H1 (cell line): ENCODE data around the gene CD59. TPM values are rescaled to one million over a fixed set of nuclear protein-coding genes. Genes with fewer than 3 reads are reported as not detected.

Experiments used
- CTCF ChIA-PET: fragments of 300-600 bp; sonication (Branson Sonifier 250); formaldehyde crosslinking; loops from one replicate; lab custom pipeline; 2021; ENCODE audit not compliant: partially characterized antibody; lab: Charles Lee
- POLR2A ChIA-PET: fragments of 300-600 bp; sonication (Branson Sonifier 250); formaldehyde crosslinking; loops from one replicate; lab custom pipeline; 2021; ENCODE audit warnings: inconsistent platforms; ENCODE audit not compliant: partially characterized antibody; lab: Charles Lee
- DNase-seq, 2 experiments: peaks; one replicate each; pipeline versions ENCODE4 v3.0.0 to v3.0.0-alpha.2; 2010 to 2022; ENCODE audit warnings: low spot score in 2 of 2, low read depth in 1 of 2, mixed read lengths in 1 of 2
- FAIRE-seq: peaks from 2 replicates; lab custom pipeline; 2011; peaks lifted over from hg19 to GRCh38; lab: Jason Lieb, UNC
- H2AFZ ChIP-seq: 2 replicates; pipeline ENCODE4 v1.8.1; 2012; ENCODE audit warnings: low read length, inconsistent platforms
- H2AK5ac ChIP-seq: 2 replicates; pipeline ENCODE4 v1.6.1; 2013; ENCODE audit warnings: low read depth, low read length
- H2BK120ac ChIP-seq: replicated peaks from 2 replicates; pipeline ENCODE3; 2013; ENCODE audit warnings: low read depth, low read length, inconsistent platforms
- H2BK12ac ChIP-seq: 2 replicates; pipeline ENCODE4 v1.6.1; 2013; ENCODE audit warnings: low read depth, low read length
- H2BK15ac ChIP-seq: 2 replicates; pipeline ENCODE4 v1.6.1; 2013; ENCODE audit warnings: low read length
- H2BK20ac ChIP-seq: 2 replicates; pipeline ENCODE4 v1.6.1; 2013; ENCODE audit warnings: low read length
- H2BK5ac ChIP-seq: 2 replicates; pipeline ENCODE4 v1.6.1; 2013; ENCODE audit warnings: low read depth, low read length
- H3K14ac ChIP-seq: 2 replicates; pipeline ENCODE4 v1.6.1; 2013; ENCODE audit warnings: inconsistent platforms; ENCODE audit not compliant: insufficient read length
- H3K18ac ChIP-seq: 2 replicates; pipeline ENCODE4 v1.6.1; 2013; ENCODE audit warnings: low read length; ENCODE audit errors: extremely low read depth
- H3K23ac ChIP-seq: 2 replicates; pipeline ENCODE4 v1.6.1; 2013; ENCODE audit warnings: inconsistent platforms; ENCODE audit not compliant: insufficient read length
- H3K23me2 ChIP-seq: 2 replicates; pipeline ENCODE4 v1.6.1; 2013; ENCODE audit warnings: low read depth, low read length
- H3K27ac ChIP-seq: 2 replicates; pipeline ENCODE4 v1.6.1; 2011; ENCODE audit warnings: low read depth, low read length, inconsistent platforms
- H3K27me3 ChIP-seq, 4 experiments: replicated peaks in 1 of 4; 1 replicate in 1 of 4; 2 replicates in 3 of 4; pipeline versions ENCODE4 v1.6.1 to v1.8.1; 2011 to 2013; ENCODE audit warnings: low read length in 3 of 4, mild to moderate bottlenecking in 3 of 4, inconsistent platforms in 2 of 4, mixed read lengths in 2 of 4, moderate library complexity in 1 of 4; ENCODE audit not compliant: control insufficient read depth in 3 of 4, insufficient read depth in 3 of 4; ENCODE audit errors: extremely low read depth in 1 of 4
- H3K36me3 ChIP-seq, 4 experiments: 2 replicates each; pipeline versions ENCODE4 v1.6.1 to v1.8.1; 2011 to 2013; ENCODE audit warnings: mild to moderate bottlenecking in 4 of 4, low read length in 3 of 4, moderate library complexity in 2 of 4, control low read depth in 1 of 4, inconsistent platforms in 1 of 4; ENCODE audit not compliant: insufficient read depth in 4 of 4, control insufficient read depth in 2 of 4
- H3K4ac ChIP-seq: replicated peaks from 2 replicates; pipeline ENCODE3; 2013; ENCODE audit warnings: low read length, low read depth, mixed read lengths, inconsistent platforms; ENCODE audit not compliant: insufficient read length
- H3K4me1 ChIP-seq, 4 experiments: replicated peaks in 1 of 4; 1 replicate in 1 of 4; 2 replicates in 3 of 4; pipeline versions ENCODE4 v1.6.1 to v1.8.1; 2011 to 2013; ENCODE audit warnings: low read length in 3 of 4, inconsistent platforms in 2 of 4, mixed read lengths in 1 of 4; ENCODE audit not compliant: insufficient read depth in 4 of 4, control insufficient read depth in 3 of 4
- H3K4me2 ChIP-seq, 2 experiments: 2 replicates each; pipeline versions ENCODE4 v1.6.1 to v1.8.1; 2011 to 2013; ENCODE audit warnings: low read depth in 2 of 2, low read length in 2 of 2, control low read depth in 1 of 2, inconsistent platforms in 1 of 2, mild to moderate bottlenecking in 1 of 2; ENCODE audit not compliant: insufficient read depth in 1 of 2
- H3K4me3 ChIP-seq, 4 experiments: fragments of 200-600, 300-600 bp in 1 of 4; sonication (generic), shearing (Covaris generic), sonication (Bioruptor Twin) in 1 of 4; 2 replicates each; pipeline versions ENCODE4 v1.5.1 to v1.8.1; 2011 to 2016; ENCODE audit warnings: low read length in 4 of 4, low read depth in 3 of 4, control low read depth in 2 of 4, inconsistent platforms in 2 of 4, mild to moderate bottlenecking in 2 of 4, mixed read lengths in 1 of 4, moderate library complexity in 1 of 4; ENCODE audit not compliant: insufficient read depth in 2 of 4; ENCODE audit errors: extremely low read depth in 1 of 4
- H3K56ac ChIP-seq: replicated peaks from 2 replicates; pipeline ENCODE3; 2013; ENCODE audit warnings: low read depth, mild to moderate bottlenecking, mixed read lengths, low read length, inconsistent platforms; ENCODE audit not compliant: insufficient read length
- H3K79me1 ChIP-seq: 2 replicates; pipeline ENCODE4 v1.6.1; 2013; ENCODE audit warnings: low read depth, low read length, control low read depth
- H3K79me2 ChIP-seq, 2 experiments: 2 replicates each; pipeline versions ENCODE4 v1.6.1 to v1.8.1; 2012 to 2013; ENCODE audit warnings: low read length in 2 of 2, mild to moderate bottlenecking in 2 of 2, inconsistent platforms in 1 of 2; ENCODE audit not compliant: insufficient read depth in 2 of 2, control insufficient read depth in 1 of 2
- H3K9ac ChIP-seq, 4 experiments: replicated peaks in 1 of 4; 1 replicate in 1 of 4; 2 replicates in 3 of 4; pipeline versions ENCODE4 v1.6.1 to v1.8.1; 2011 to 2013; ENCODE audit warnings: low read depth in 3 of 4, low read length in 3 of 4, control low read depth in 2 of 4, mild to moderate bottlenecking in 2 of 4, moderate library complexity in 2 of 4, inconsistent platforms in 1 of 4; ENCODE audit errors: extremely low read depth in 1 of 4
- H3K9me3 ChIP-seq, 2 experiments: 2 replicates each; pipeline versions ENCODE4 v1.6.1 to v1.8.1; 2012 to 2013; ENCODE audit warnings: mild to moderate bottlenecking in 2 of 2, moderate library complexity in 2 of 2, control low read depth in 1 of 2, inconsistent platforms in 1 of 2, low read depth in 1 of 2, low read length in 1 of 2, mixed read lengths in 1 of 2; ENCODE audit not compliant: insufficient read depth in 2 of 2
- H4K20me1 ChIP-seq, 2 experiments: replicated peaks in 1 of 2; 2 replicates each; pipeline versions ENCODE3 to v1.8.1; 2011 to 2013; ENCODE audit warnings: inconsistent platforms in 2 of 2, low read length in 2 of 2, mild to moderate bottlenecking in 1 of 2; ENCODE audit not compliant: insufficient read depth in 2 of 2, control insufficient read depth in 1 of 2
- H4K5ac ChIP-seq: 2 replicates; pipeline ENCODE4 v1.6.1; 2013; ENCODE audit warnings: low read length, low read depth, mixed read lengths, inconsistent platforms; ENCODE audit not compliant: insufficient read length
- H4K8ac ChIP-seq: 2 replicates; pipeline ENCODE4 v1.8.0; 2013; ENCODE audit warnings: mild to moderate bottlenecking, moderate library complexity, low read length, inconsistent platforms; ENCODE audit not compliant: insufficient read depth; ENCODE audit errors: extremely low read depth
- H4K91ac ChIP-seq: replicated peaks from 2 replicates; pipeline ENCODE3; 2013; ENCODE audit warnings: low read length, mixed read lengths, inconsistent platforms; ENCODE audit not compliant: insufficient read length
- CBX5 ChIP-seq: fragments of 300-800, 300-1000 bp; sonication (generic); IDR thresholded peaks from 2 replicates; pipeline ENCODE4 v1.7.1; 2016; ENCODE audit warnings: antibody characterized with exemption, low read length, low read depth
- CBX8 ChIP-seq: fragments of 300-800, 300-1000 bp; sonication (generic); IDR thresholded peaks from 2 replicates; pipeline ENCODE4 v1.7.1; 2016; ENCODE audit warnings: low read depth, low read length, borderline replicate concordance
- CREB1 ChIP-seq: IDR thresholded peaks from 2 replicates; pipeline ENCODE4 v1.6.1; 2012; ENCODE audit warnings: inconsistent platforms
- HDAC2 ChIP-seq, 2 experiments: fragments of 300-600 bp in 1 of 2; sonication (generic) in 1 of 2; IDR thresholded peaks; 2 replicates each; pipeline ENCODE4 v1.6.1; 2011 to 2012; ENCODE audit warnings: low read depth in 2 of 2, low read length in 2 of 2, mild to moderate bottlenecking in 2 of 2, moderate library complexity in 2 of 2, borderline replicate concordance in 1 of 2, inconsistent platforms in 1 of 2
- POLR2AphosphoS5 ChIP-seq: IDR thresholded peaks from 2 replicates; pipeline ENCODE4 v1.6.1; 2011; ENCODE audit warnings: low read depth, low read length
- RNF2 ChIP-seq: fragments of 200-900, 300-1000 bp; sonication (generic); IDR thresholded peaks from 2 replicates; pipeline ENCODE4 v1.7.1; 2016; ENCODE audit warnings: borderline replicate concordance, low read depth, mild to moderate bottlenecking, antibody characterized with exemption, low read length; ENCODE audit not compliant: poor library complexity, severe bottlenecking; ENCODE audit errors: missing control alignments
- RXRA ChIP-seq: IDR thresholded peaks from 2 replicates; pipeline ENCODE4 v1.6.1; 2011; ENCODE audit warnings: low read depth, mild to moderate bottlenecking, low read length, moderate library complexity; ENCODE audit not compliant: insufficient read depth
- SAP30 ChIP-seq: fragments of 300-600 bp; sonication (generic); IDR thresholded peaks from 2 replicates; pipeline ENCODE4 v1.7.1; 2012; ENCODE audit warnings: low read length, moderate library complexity, mild to moderate bottlenecking, inconsistent platforms; ENCODE audit not compliant: insufficient read depth, insufficient replicate concordance
- SIN3A ChIP-seq, 2 experiments: IDR thresholded peaks in 1 of 2; conservative IDR thresholded peaks in 1 of 2; 2 replicates each; pipeline ENCODE4 v1.6.1; 2011 to 2012; ENCODE audit warnings: low read length in 2 of 2, improper control_type of control experiment in 1 of 2, low read depth in 1 of 2, mild to moderate bottlenecking in 1 of 2
- SP4 ChIP-seq: IDR thresholded peaks from 2 replicates; pipeline ENCODE4 v1.6.1; 2012; ENCODE audit warnings: low read length, inconsistent platforms
- SRF ChIP-seq: IDR thresholded peaks from 2 replicates; pipeline ENCODE4 v1.6.1; 2011; ENCODE audit warnings: mild to moderate bottlenecking, low read depth, low read length, moderate library complexity
- SUZ12 ChIP-seq: fragments of 200-600 bp; sonication (generic); IDR thresholded peaks from 2 replicates; pipeline ENCODE4 v1.6.1; 2012; ENCODE audit warnings: mild to moderate bottlenecking, inconsistent platforms, low read length, moderate library complexity, mixed read lengths
- WGBS, 2 experiments: shearing (Covaris generic) in 1 of 2; methylation state at CpG; one replicate each; pipeline versions ENCODE4 v1.1.6 to v1.1.7; 2013 to 2015; ENCODE audit warnings: low lambda C conversion rate in 2 of 2, mixed read lengths in 2 of 2, inconsistent platforms in 1 of 2, low coverage in 1 of 2, missing lambda C conversion rate in 1 of 2; ENCODE audit not compliant: insufficient replicate concordance in 2 of 2, insufficient coverage in 1 of 2, insufficient read length in 1 of 2; ENCODE audit errors: extremely low coverage in 1 of 2, missing lambda C conversion rate in 1 of 2; 5-methylcytosine and 5-hydroxymethylcytosine counted together
- polyA plus RNA-seq, 7 experiments: library from polyadenylated mRNA; depleted of rRNA in 3 of 7; stranded (reverse) in 5 of 7; unstranded in 2 of 7; fragments of >200 nt in 5 of 7; fragments of 200-250 nt in 2 of 7; gene quantifications; 1 replicate in 5 of 7; 2 replicates in 1 of 7; 4 replicates in 1 of 7; pipeline versions ENCODE4 v1.2.1 to v1.2.3, GENCODE V29; 2011 to 2013; ENCODE audit warnings: missing spikeins in 2 of 7, mixed read lengths in 2 of 7
- total RNA-seq: library from RNA; stranded (reverse); fragmentation: NEBNext Ultra II Directional; extraction: Animal tissue kit (Norgen Biotek cat#: 25700); gene quantifications from 2 replicates; pipeline ENCODE4 v1.2.1, GENCODE V29; 2021

CD59 gene
- total and polyA plus RNA-seq, 2 of the 8 experiments (the other 6 are each of a cell fraction or from before 2014, with no cell fraction given): 63.1 to 90.3 TPM

DNA sequence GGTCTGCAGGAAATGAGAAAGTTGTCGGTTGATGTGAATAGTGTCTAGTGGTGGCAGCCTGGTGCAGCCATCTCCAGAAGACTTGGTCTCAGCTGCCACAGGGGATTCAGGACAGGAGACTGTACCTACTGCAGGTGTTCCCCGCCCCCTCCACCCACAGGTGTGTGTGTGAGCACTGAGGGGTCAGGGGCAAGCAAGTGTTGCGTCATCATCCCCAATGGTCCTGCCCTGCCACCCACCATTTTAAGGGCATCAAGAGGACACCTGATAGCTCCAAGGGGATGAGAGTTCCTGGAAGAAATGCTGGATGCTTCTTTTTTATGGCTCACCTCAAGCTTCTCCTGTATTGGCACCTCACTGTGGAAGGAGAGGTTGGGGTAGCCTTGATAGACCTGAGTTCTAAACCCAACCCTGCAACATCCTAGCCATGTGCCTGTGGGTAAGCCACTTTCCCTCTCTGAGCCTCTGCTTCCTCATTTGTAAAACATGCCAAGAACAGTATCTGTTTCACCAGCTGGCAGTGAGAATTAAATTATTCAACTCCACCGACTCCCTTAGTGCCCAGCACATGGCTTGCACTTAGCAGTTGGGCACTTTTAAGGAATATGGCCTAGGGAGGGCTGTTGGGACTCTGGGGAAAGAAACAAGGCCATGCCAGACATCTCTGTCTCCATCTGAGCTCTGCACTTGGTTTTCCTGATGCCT is 41.7 kb downstream of the CD59 start:
- no peak for DNase-seq
- no peak overlapping the region for H2BK15ac ChIP-seq
- no peak overlapping the region for H2BK12ac ChIP-seq
- no peak overlapping the region for H3K4ac ChIP-seq
- H3K4me1 ChIP-seq: peaks cover 2 to 16% (median 10%) of the 10 kb centered on the region in 4 experiments
- CTCF ChIA-PET: interaction anchor here (0.6 to 14.5 kb wide), 8 partner anchors 9 to 364 kb away, joined by 3 to 167 read pairs (median 3); no protein-coding TSS in a partner anchor
- no peak overlapping the region for H3K14ac ChIP-seq
- peak overlapping the region; percentile 19 for H2BK120ac ChIP-seq
- no peak overlapping the region for H3K4me2 ChIP-seq
- H3K9me3 ChIP-seq: no peaks in the 10 kb centered on the region
- POLR2A ChIA-PET: no interaction called here
- H3K23me2 ChIP-seq: no peaks in the 10 kb centered on the region
- no peak overlapping the region for H4K91ac ChIP-seq
- H3K56ac ChIP-seq: no peak overlapping the region
- no peak overlapping the region for H2AK5ac ChIP-seq
- H3K9ac ChIP-seq: no peak overlapping the region
- H3K27ac ChIP-seq: no peak overlapping the region
- H3K27me3 ChIP-seq: peaks cover 0 to 4% (median 3%) of the 10 kb centered on the region in 4 experiments; a peak in 4 of 7 replicates
- no peak for FAIRE-seq
- H3K79me2 ChIP-seq: no peaks in the 10 kb centered on the region
- H3K36me3 ChIP-seq: no peaks in the 10 kb centered on the region
- H3K18ac ChIP-seq: no peak overlapping the region
- H4K8ac ChIP-seq: no peak overlapping the region
- no peak overlapping the region for H3K4me3 ChIP-seq
- H2BK5ac ChIP-seq: no peak overlapping the region
- no peak overlapping the region for H2BK20ac ChIP-seq
- no peak overlapping the region for H4K5ac ChIP-seq
- WGBS, 2 experiments: 80% methylated on average over 4 of the region's 4 CpGs; no CpG with 5 or more reads in 1 of the 2 experiments
- no peaks in the 10 kb centered on the region for H3K79me1 ChIP-seq
- no peak overlapping the region for H3K23ac ChIP-seq
- H2AFZ ChIP-seq: no peak overlapping the region
- no peaks in the 10 kb centered on the region for H4K20me1 ChIP-seq
- no peak for TF ChIP-seq CBX8
- no peak for TF ChIP-seq SP4
- no peak for TF ChIP-seq SAP30
- no peak for TF ChIP-seq SIN3A (conservative IDR thresholded peaks at IDR 0.05 in 1 of 2, IDR thresholded peaks at IDR 0.05 in 1 of 2; ENCODE audit: low read depth in 1 of 2, low read length in 2 of 2)
- TF ChIP-seq CBX5: no peak
- TF ChIP-seq HDAC2 (IDR thresholded peaks at IDR 0.05; ENCODE audit: borderline replicate concordance in 1 of 2, low read depth in 2 of 2, low read length in 2 of 2): no peak
- TF ChIP-seq RXRA: no peak
- TF ChIP-seq SRF: no peak
- TF ChIP-seq SUZ12: no peak
- TF ChIP-seq POLR2AphosphoS5: no peak
- no peak for TF ChIP-seq CREB1
- TF ChIP-seq RNF2: no peak
